ENCODE measurements around the gene CDIPT.

DNA sequence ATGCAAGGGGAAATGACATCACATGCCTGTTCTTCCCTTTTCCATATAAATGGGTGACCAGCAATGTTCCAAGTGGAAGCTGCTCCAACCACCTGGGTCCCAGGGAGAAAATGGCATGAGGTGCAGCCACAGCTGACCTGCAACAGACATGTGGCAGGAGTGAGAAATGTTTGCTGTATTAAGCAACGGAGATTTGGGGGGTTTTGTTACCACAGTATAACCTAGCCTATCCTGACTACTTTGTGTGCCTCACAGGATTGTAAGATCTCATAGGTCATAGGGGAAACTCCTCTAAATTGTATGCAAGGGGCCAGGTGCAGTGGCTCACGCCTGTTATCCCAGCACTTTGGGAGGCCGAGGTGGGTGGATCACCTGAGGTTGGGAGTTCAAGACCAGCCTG, 12.0 kb downstream of the CDIPT start:
- TF ChIP-seq, protein P1, sequence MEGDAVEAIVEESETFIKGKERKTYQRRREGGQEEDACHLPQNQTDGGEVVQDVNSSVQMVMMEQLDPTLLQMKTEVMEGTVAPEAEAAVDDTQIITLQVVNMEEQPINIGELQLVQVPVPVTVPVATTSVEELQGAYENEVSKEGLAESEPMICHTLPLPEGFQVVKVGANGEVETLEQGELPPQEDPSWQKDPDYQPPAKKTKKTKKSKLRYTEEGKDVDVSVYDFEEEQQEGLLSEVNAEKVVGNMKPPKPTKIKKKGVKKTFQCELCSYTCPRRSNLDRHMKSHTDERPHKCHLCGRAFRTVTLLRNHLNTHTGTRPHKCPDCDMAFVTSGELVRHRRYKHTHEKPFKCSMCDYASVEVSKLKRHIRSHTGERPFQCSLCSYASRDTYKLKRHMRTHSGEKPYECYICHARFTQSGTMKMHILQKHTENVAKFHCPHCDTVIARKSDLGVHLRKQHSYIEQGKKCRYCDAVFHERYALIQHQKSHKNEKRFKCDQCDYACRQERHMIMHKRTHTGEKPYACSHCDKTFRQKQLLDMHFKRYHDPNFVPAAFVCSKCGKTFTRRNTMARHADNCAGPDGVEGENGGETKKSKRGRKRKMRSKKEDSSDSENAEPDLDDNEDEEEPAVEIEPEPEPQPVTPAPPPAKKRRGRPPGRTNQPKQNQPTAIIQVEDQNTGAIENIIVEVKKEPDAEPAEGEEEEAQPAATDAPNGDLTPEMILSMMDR (IDR thresholded peaks at IDR 0.05 in 2 of 3, conservative IDR thresholded peaks at IDR 0.05 in 1 of 3; ENCODE audit: control insufficient read depth in 2 of 3, extremely low read depth in 1 of 3, insufficient read depth in 1 of 3, low read depth in 3 of 3, low read length in 3 of 3): no peak
- TF ChIP-seq SP1 (IDR thresholded peaks at IDR 0.05; ENCODE audit: low read depth, low read length): no peak
